GM23338 (cell line): ENCODE data around the gene KIAA1755.

ENCODE experiments used
- CREB1 ChIP-seq: fragments of 250-450 bp; sonication (Bioruptor Pico); IDR thresholded peaks from 2 replicates; pipeline ENCODE4 v1.5.0; 2020; ENCODE audit warnings: low read depth, mild to moderate bottlenecking, moderate library complexity
- CTCF ChIP-seq, 2 experiments: fragments of 200-600 bp in 1 of 2; sonication (generic) in 1 of 2; conservative IDR thresholded peaks; 2 replicates each; pipeline versions ENCODE4 v1.5.1 to v1.6.1; 2016 to 2017; ENCODE audit warnings: antibody characterized with exemption in 2 of 2, low read depth in 2 of 2, mild to moderate bottlenecking in 2 of 2, moderate library complexity in 1 of 2
- POLR2AphosphoS5 ChIP-seq: IDR thresholded peaks from 2 replicates; pipeline ENCODE4 v1.6.1; 2016; ENCODE audit warnings: antibody characterized with exemption, low read depth

GRCh38 chr20:38277285-38277684 lies 16.8 kb upstream of the KIAA1755 start:
- no peak for TF ChIP-seq CTCF (conservative IDR thresholded peaks at IDR 0.05; ENCODE audit: low read depth in 2 of 2)
- TF ChIP-seq CREB1 (CRISPR knock-in tag), result no peak
- no peak for TF ChIP-seq POLR2AphosphoS5
